Uterus (tissue), 2 donors: Measurements from ENCODE around the gene ASPHD2.

Experiments
- CTCF ChIP-seq, 4 experiments: fragments of 200-600 bp in 2 of 4; fragments of 450-650 bp in 2 of 4; sonication (generic) in 2 of 4; IDR thresholded peaks; one replicate each; pipeline ENCODE4 v1.5.1; 2016 to 2019; ENCODE audit warnings: antibody characterized with exemption in 4 of 4, mild to moderate bottlenecking in 2 of 4, moderate library complexity in 1 of 4
- POLR2A ChIP-seq, 2 donors: fragments of 450-650 bp; IDR thresholded peaks; one replicate each; pipeline ENCODE4 v1.6.1; 2016; ENCODE audit warnings: antibody characterized with exemption in 2 of 2, mild to moderate bottlenecking in 1 of 2, moderate library complexity in 1 of 2

GRCh38 chr22:26409719-26410335 is 19.2 kb upstream of the ASPHD2 start:
- TF ChIP-seq CTCF (IDR thresholded peaks at IDR 0.05): no peak
- TF ChIP-seq POLR2A (IDR thresholded peaks at IDR 0.05): no peak
